AG10803 (cell line): ENCODE data around the gene TXNDC2.

ENCODE experiments used
- DNase-seq: peaks from one replicate; pipeline ENCODE4 v3.0.0; 2010; ENCODE audit warnings: low read depth
- H3K4me3 ChIP-seq: 2 replicates; pipeline ENCODE4 v1.5.1; 2011; ENCODE audit warnings: mild to moderate bottlenecking, low read length, control low read depth
- CTCF ChIP-seq: conservative IDR thresholded peaks from 2 replicates; pipeline ENCODE4 v1.5.1; 2011; ENCODE audit warnings: mild to moderate bottlenecking, low read length, control low read depth, inconsistent platforms

TXNDC2 gene

GRCh38 chr18:9861157-9861556 lies 24.6 kb upstream of the TXNDC2 start:
- TF ChIP-seq CTCF: no peak
- H3K4me3 ChIP-seq: no peak overlapping the region
- no peak for DNase-seq

GRCh38 chr18:9861933-9862332 lies 23.8 kb upstream of the TXNDC2 start:
- H3K4me3 ChIP-seq: no peak overlapping the region
- no peak for TF ChIP-seq CTCF
- DNase-seq: no peak

- no peak overlapping the region for H3K4me3 ChIP-seq
- TF ChIP-seq CTCF: no peak
- DNase-seq: no peak
Measured at GRCh38 chr18:9862686-9863085, 23.1 kb upstream of the TXNDC2 start.

- DNase-seq: no peak
- no peak for TF ChIP-seq CTCF
- H3K4me3 ChIP-seq: no peak overlapping the region
Measured at GRCh38 chr18:9863282-9863681, 22.5 kb upstream of the TXNDC2 start.

- no peak for TF ChIP-seq CTCF
- DNase-seq: no peak
Measured at GRCh38 chr18:9865764-9866490, 19.8 kb upstream of the TXNDC2 start.

GRCh38 chr18:9866627-9867026 lies 19.1 kb upstream of the TXNDC2 start:
- no peak overlapping the region for H3K4me3 ChIP-seq
- no peak for DNase-seq
- TF ChIP-seq CTCF: no peak

More at GRCh38 chr18:9865764-9866490, 19.8 kb upstream of the TXNDC2 start:
- no peak overlapping the region for H3K4me3 ChIP-seq

GRCh38 chr18:9867071-9867594 lies 18.6 kb upstream of the TXNDC2 start:
- no peak overlapping the region for H3K4me3 ChIP-seq
- no peak for DNase-seq
- TF ChIP-seq CTCF: no peak
